BLaER1 (cell line): ENCODE results near the gene ZNF845.
"Not testable (repeated sequence)": the region's sequence is repeated elsewhere in the genome, so short reads cannot be mapped to it uniquely, and the experiment has no call there.

Source experiments
- H3K27ac ChIP-seq: shearing (Covaris generic); formaldehyde crosslinking; 2 replicates; pipeline ENCODE4 v1.8.1; 2022
- H3K27me3 ChIP-seq: shearing (Covaris generic); formaldehyde crosslinking; 2 replicates; pipeline ENCODE4 v1.8.1; 2022
- H3K36me3 ChIP-seq: shearing (Covaris generic); formaldehyde crosslinking; 2 replicates; pipeline ENCODE4 v1.8.1; 2022
- H3K4me1 ChIP-seq: shearing (Covaris generic); formaldehyde crosslinking; 2 replicates; pipeline ENCODE4 v1.8.1; 2022
- H3K4me2 ChIP-seq: shearing (Covaris generic); formaldehyde crosslinking; 2 replicates; pipeline ENCODE4 v1.8.1; 2022
- H3K4me3 ChIP-seq: shearing (Covaris generic); formaldehyde crosslinking; 2 replicates; pipeline ENCODE4 v1.8.1; 2022
- H3K9ac ChIP-seq: shearing (Covaris generic); formaldehyde crosslinking; 2 replicates; pipeline ENCODE4 v1.8.1; 2022
- H3K9me3 ChIP-seq: shearing (Covaris generic); formaldehyde crosslinking; 2 replicates; pipeline ENCODE4 v1.8.1; 2022
- H4K20me1 ChIP-seq: shearing (Covaris generic); formaldehyde crosslinking; 2 replicates; pipeline ENCODE4 v1.8.1; 2022
- Cebpa-rat ChIP-seq: shearing (Covaris generic); IDR thresholded peaks from 2 replicates; pipeline ENCODE4 v1.8.1; 2022

Gene ZNF845

GRCh38 chr19:53374743-53375142 is 41.2 kb downstream of the ZNF845 start:
- Histone ChIP-seq H3K27me3 (no peaks in the 10 kb centered on the region), H4K20me1 (no peaks in the 10 kb centered on the region), H3K4me3 (no peak overlapping the region), H3K9me3 (peaks cover 48% of the 10 kb centered on the region), H3K27ac (no peak overlapping the region), H3K4me2 (no peak overlapping the region), H3K36me3 (peaks cover 94% of the 10 kb centered on the region), H3K9ac (no peak overlapping the region), H3K4me1 (no peaks in the 10 kb centered on the region)
- no peak for TF ChIP-seq Cebpa-rat

- TF ChIP-seq Cebpa-rat = no peak
- no peaks in the 10 kb centered on the region for H3K27me3 ChIP-seq
- H3K4me2 ChIP-seq = no peak overlapping the region
- peak overlapping the region; percentile 26; the same call in 1 of the 2 replicates for H3K4me3 ChIP-seq
- H3K4me1 ChIP-seq = no peaks in the 10 kb centered on the region
- H3K36me3 ChIP-seq = peaks cover 98% of the 10 kb centered on the region
- no peaks in the 10 kb centered on the region for H4K20me1 ChIP-seq
- no peak overlapping the region for H3K9ac ChIP-seq
- H3K27ac ChIP-seq = no peak overlapping the region
- H3K9me3 ChIP-seq = peaks cover 100% of the 10 kb centered on the region
Measured at GRCh38 chr19:53381376-53381775, 47.8 kb downstream of the ZNF845 start.

- Histone ChIP-seq H4K20me1 (no peaks in the 10 kb centered on the region), H3K36me3 (peaks cover 54% of the 10 kb centered on the region), H3K27ac (no peak overlapping the region), H3K27me3 (no peaks in the 10 kb centered on the region), H3K4me1 (peaks cover 7% of the 10 kb centered on the region; the same call in 1 of the 2 replicates), H3K4me2 (no peak overlapping the region), H3K9me3 (peaks cover 76% of the 10 kb centered on the region), H3K9ac (no peak overlapping the region), H3K4me3 (no peak overlapping the region)
- no peak for TF ChIP-seq Cebpa-rat
Measured at GRCh38 chr19:53388168-53388567, 54.6 kb downstream of the ZNF845 start.

- peaks cover 46% of the 10 kb centered on the region for H3K36me3 ChIP-seq
- no peaks in the 10 kb centered on the region for H4K20me1 ChIP-seq
- no peak overlapping the region for H3K4me2 ChIP-seq
- peaks cover 69% of the 10 kb centered on the region for H3K9me3 ChIP-seq
- H3K27me3 ChIP-seq = no peaks in the 10 kb centered on the region
- H3K4me3 ChIP-seq = no peak overlapping the region
- H3K9ac ChIP-seq = no peak overlapping the region
- peaks cover 8% of the 10 kb centered on the region for H3K4me1 ChIP-seq
- no peak overlapping the region for H3K27ac ChIP-seq
- no peak for TF ChIP-seq Cebpa-rat
Measured at GRCh38 chr19:53388904-53389303, 55.4 kb downstream of the ZNF845 start.

- Histone ChIP-seq H3K27ac (no peak overlapping the region), H3K9ac (no peak overlapping the region), H3K27me3 (no peaks in the 10 kb centered on the region), H3K4me1 (peaks cover 14% of the 10 kb centered on the region), H3K4me3 (no peak overlapping the region), H3K9me3 (peaks cover 62% of the 10 kb centered on the region), H3K36me3 (peaks cover 41% of the 10 kb centered on the region), H3K4me2 (no peak overlapping the region), H4K20me1 (no peaks in the 10 kb centered on the region)
- no peak for TF ChIP-seq Cebpa-rat
Measured at GRCh38 chr19:53389571-53389970, 56.0 kb downstream of the ZNF845 start.

- peaks cover 37% of the 10 kb centered on the region for H3K36me3 ChIP-seq
- no peaks in the 10 kb centered on the region for H4K20me1 ChIP-seq
- H3K4me1 ChIP-seq = peaks cover 17% of the 10 kb centered on the region
- TF ChIP-seq Cebpa-rat = no peak
- no peak overlapping the region for H3K27ac ChIP-seq
- no peak overlapping the region for H3K4me3 ChIP-seq
- H3K9ac ChIP-seq = no peak overlapping the region
- H3K27me3 ChIP-seq = no peaks in the 10 kb centered on the region
- no peak overlapping the region for H3K4me2 ChIP-seq
- H3K9me3 ChIP-seq = peaks cover 58% of the 10 kb centered on the region
Measured at GRCh38 chr19:53389978-53390377, 56.4 kb downstream of the ZNF845 start.

- Histone ChIP-seq H3K4me2 (peak overlapping the region; percentile 65), H3K27me3 (no peaks in the 10 kb centered on the region), H3K9me3 (peaks cover 36% of the 10 kb centered on the region), H3K27ac (no peak overlapping the region), H3K9ac (peak overlapping the region; percentile 48; the same call in 1 of the 2 replicates), H3K36me3 (peaks cover 25% of the 10 kb centered on the region), H3K4me1 (peaks cover 29% of the 10 kb centered on the region), H4K20me1 (peaks cover 20% of the 10 kb centered on the region; the same call in 1 of the 2 replicates), H3K4me3 (peak overlapping the region; percentile 86)
- TF ChIP-seq Cebpa-rat = no peak
Measured at GRCh38 chr19:53394522-53394973, 61.0 kb downstream of the ZNF845 start.

- no peaks in the 10 kb centered on the region for H3K27me3 ChIP-seq
- H3K4me1 ChIP-seq = peaks cover 29% of the 10 kb centered on the region
- peaks cover 36% of the 10 kb centered on the region for H3K9me3 ChIP-seq
- peak within 1 kb of the TSS; percentile 86 for H3K4me3 ChIP-seq
- H3K9ac ChIP-seq = peak within 1 kb of the TSS; percentile 89
- H3K36me3 ChIP-seq = peaks cover 32% of the 10 kb centered on the region
- H3K27ac ChIP-seq = peak within 1 kb of the TSS; percentile 76
- H4K20me1 ChIP-seq = peaks cover 20% of the 10 kb centered on the region; the same call in 1 of the 2 replicates
- no peak for TF ChIP-seq Cebpa-rat
- H3K4me2 ChIP-seq = peak within 1 kb of the TSS; percentile 87
Measured at GRCh38 chr19:53394974-53395839, 61.7 kb downstream of the ZNF845 start, which contains the start of gene ZNF765. Gene ZNF765 (plus strand): TSS chr19:53395149. CDS start chr19:53398016, 2,867 bp downstream.

- peaks cover 20% of the 10 kb centered on the region; the same call in 1 of the 2 replicates for H4K20me1 ChIP-seq
- H3K9ac ChIP-seq = peak overlapping the region; percentile 89
- H3K27ac ChIP-seq = peak overlapping the region; percentile 76
- H3K4me2 ChIP-seq = peak overlapping the region; percentile 87
- peaks cover 22% of the 10 kb centered on the region for H3K4me1 ChIP-seq
- not testable (repeated sequence) for H3K27me3 ChIP-seq
- peaks cover 35% of the 10 kb centered on the region for H3K9me3 ChIP-seq
- peak overlapping the region; percentile 86 for H3K4me3 ChIP-seq
- H3K36me3 ChIP-seq = peaks cover 39% of the 10 kb centered on the region
Measured at GRCh38 chr19:53395840-53396524, 62.4 kb downstream of the ZNF845 start.

GRCh38 chr19:53396525-53396868 is 62.9 kb downstream of the ZNF845 start:
- Histone ChIP-seq H3K9ac (peak overlapping the region; percentile 89; the same call in 1 of the 2 replicates), H3K4me1 (peaks cover 22% of the 10 kb centered on the region), H3K36me3 (peaks cover 44% of the 10 kb centered on the region), H3K27me3 (no peaks in the 10 kb centered on the region), H4K20me1 (peaks cover 20% of the 10 kb centered on the region; the same call in 1 of the 2 replicates), H3K27ac (no peak overlapping the region), H3K4me3 (peak overlapping the region; percentile 86), H3K4me2 (peak overlapping the region; percentile 87), H3K9me3 (peaks cover 35% of the 10 kb centered on the region)
- TF ChIP-seq Cebpa-rat = no peak

- not testable (repeated sequence) for H3K4me2 ChIP-seq, H3K9ac ChIP-seq, H3K27ac ChIP-seq, H3K27me3 ChIP-seq, H3K4me3 ChIP-seq
- Histone ChIP-seq H3K9me3 (peaks cover 47% of the 10 kb centered on the region), H4K20me1 (peaks cover 20% of the 10 kb centered on the region; the same call in 1 of the 2 replicates), H3K4me1 (peaks cover 22% of the 10 kb centered on the region), H3K36me3 (peaks cover 50% of the 10 kb centered on the region)
Measured at GRCh38 chr19:53397918-53398317, 64.4 kb downstream of the ZNF845 start.
